GM12892 (cell line): ENCODE results near the gene NUDT19.

ENCODE experiments used
- POLR2A ChIP-seq: IDR thresholded peaks from 2 replicates; pipeline ENCODE4 v1.6.1; 2011; ENCODE audit warnings: low read depth, low read length, control low read depth
- TAF1 ChIP-seq: IDR thresholded peaks from 2 replicates; pipeline ENCODE4 v1.6.1; 2011; ENCODE audit warnings: low read depth, mild to moderate bottlenecking, control low read depth, low read length, borderline replicate concordance

- TF ChIP-seq TAF1 (no peak), POLR2A (no peak)
Measured at GRCh38 chr19:32671883-32672593, 19.6 kb upstream of the NUDT19 start.
